GM19035 (cell line): Measurements from ENCODE around the gene FEM1B.

Experiments
- ATAC-seq: cut with Tn5 transposase; IDR thresholded peaks from one replicate; pipeline ENCODE4 v1.9.1; 2021; ENCODE audit not compliant: unreplicated experiment

The FEM1B gene

DNA sequence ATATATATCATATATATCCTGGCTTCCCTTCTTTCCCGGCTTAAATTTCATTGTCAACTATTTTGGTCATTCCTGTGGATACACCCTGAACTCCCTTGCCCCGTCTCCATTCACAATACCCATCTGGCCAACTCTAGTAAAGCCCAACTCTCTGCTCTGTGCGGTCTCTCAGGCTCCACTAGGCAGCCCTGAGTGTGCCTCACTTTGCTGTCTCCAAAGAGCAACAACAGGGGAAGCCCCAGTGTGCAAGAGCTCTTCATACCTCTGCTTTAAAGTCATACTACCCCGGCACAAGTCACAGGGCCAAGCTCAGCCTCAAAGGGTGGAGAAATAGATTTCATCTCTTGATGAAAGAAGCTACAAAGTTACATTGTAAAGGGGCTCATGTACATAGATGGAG is 18.9 kb upstream of the FEM1B start:
- no peak for ATAC-seq

DNA sequence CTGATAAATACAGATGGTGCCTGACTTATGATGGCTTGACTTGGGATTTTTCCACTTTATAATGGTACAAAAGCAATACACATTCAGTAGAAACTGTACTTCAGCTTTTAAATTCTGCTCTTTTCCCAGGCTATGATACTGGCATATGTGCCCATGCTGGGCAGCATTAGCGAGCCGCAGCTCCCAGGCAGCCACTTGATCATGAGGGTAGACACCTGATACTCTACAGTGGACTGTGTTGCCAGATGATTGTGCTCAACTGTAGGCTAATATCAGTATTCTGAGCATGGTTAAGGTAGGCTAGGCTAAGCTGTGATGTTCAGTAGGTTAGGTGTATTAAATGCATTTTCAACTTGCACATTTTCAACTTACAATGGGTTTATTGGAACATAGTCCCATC is 17.7 kb upstream of the FEM1B start:
- ATAC-seq = no peak

DNA sequence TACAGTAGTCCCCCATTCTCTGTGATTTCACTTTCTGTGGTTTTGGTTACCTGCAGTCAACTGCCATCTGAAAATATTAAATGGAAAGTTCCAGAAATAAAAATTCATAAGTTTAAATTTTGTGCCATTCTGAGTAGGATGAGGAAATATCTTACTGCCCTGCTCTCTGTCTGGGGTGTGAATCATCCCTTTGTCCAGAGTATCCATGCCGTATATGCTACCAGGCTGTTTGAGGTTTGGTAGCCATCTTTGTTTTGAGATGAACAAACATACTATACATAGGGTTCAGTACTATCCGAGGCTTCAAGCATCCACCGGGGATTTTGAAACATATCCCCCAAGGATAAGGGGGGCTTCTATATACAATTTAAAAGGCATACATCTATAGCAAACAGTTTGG is 16.3 kb upstream of the FEM1B start:
- no peak for ATAC-seq

DNA sequence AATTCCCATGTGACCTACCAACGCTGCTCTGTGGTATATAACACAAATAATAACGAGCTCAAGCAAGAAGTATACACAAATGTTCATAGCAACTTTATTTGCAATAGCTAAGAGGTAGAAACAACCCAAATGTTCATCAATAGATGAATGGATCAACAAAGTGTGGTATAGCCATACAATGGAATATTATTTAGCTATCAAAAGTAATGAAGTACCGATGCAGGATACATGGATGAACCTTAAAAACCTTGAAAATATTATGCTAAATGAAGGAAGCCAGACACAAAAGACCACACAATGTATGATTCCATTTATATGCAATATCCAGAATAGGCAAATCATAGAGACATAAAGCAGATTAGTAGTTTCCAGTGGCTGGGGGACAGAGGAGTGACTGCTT is 15.6 kb upstream of the FEM1B start:
- no peak for ATAC-seq

DNA sequence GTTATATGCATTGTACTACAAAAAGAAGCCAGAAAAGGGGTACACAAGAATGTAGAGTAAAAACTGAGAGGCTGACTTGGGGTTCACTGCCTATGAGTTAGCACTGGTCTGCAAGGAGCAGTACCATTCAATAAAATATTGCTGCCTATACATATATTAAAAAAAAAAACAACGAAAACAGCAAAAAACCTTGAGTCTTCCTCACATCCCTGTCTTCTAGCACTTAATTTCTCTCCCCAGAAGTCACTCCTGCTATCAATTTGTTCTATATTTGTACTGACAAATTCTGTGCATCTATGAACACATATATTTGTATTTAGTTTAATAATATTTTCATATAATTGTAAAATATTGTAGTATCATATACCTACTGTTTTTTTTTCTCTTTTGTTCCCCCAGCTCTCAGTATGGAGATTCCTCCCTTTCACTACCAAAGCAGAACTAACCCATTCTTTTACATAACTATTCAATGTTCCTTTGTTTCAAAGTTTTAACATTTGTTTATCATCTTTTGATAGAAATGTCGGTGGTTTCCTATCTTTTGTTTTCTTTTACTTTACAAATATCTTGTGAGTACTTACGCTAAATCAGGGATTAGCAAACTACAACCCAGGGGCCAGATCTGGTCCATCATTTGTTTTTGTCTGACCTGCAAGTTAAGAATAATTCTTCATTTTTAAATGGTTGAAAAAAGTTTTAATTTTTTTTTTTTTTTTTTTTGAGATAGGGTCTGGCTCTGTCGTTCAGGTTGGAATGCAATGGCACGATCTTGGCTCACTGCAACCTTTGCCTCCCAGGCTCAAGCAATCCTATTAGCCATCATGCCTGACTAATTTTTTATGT is 14.8 kb upstream of the FEM1B start:
- no peak for ATAC-seq

DNA sequence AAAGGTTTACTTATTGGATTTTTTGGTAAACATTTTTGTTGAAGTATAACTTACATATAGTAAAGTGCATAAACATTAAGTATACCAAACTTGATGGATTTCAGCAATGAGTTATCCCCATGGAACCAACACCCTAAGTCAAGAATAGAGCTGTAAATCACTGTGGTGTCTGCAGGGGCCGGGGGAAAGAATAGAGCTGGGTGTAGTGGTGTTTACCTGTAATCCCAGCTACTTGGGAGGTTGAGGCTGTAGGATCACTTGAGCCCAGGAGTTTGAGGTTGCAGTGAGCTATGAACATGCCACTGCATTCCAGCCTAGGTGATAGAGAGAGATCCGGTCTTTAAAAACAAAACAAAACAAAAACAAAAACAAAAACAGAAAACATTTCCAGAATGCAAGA is 13.3 kb upstream of the FEM1B start:
- no peak for ATAC-seq

DNA sequence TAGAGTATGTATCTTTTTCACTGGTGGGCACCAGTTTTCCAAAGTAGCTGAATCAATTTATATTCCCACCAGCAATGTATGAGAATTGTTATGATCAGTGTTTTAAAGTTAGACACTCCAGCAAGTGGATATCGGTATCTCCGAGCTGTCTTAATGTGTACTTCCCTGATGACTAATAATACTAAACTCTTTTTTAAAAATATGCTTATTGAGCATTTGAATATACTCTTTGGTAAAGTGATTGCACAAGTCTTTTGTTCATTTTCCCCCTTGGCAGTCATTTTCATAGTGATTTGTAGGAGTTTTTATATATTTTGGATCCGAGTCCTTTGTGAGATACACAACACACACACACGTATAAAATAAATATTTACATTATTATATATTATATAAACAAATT is 12.5 kb upstream of the FEM1B start:
- no peak for ATAC-seq

DNA sequence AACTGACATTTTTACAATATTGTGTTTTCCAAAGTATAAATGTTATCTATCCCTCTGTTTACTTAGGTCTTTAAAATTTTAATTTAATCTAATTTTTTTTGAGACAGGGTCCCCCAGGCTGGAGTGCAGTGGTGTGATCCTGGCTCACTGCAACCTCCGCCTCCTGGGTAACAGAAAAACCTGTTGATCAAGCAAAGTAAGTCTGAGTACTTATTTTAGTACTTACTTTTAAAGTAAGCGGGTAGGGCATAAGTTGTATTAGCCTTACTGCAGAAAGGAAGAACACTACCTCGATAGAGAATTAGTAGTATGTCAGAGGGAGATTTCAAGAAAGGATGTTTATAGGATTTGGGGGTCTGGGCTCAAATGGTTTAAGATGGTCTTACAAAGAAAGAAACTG is 11.9 kb upstream of the FEM1B start:
- ATAC-seq = no peak

DNA sequence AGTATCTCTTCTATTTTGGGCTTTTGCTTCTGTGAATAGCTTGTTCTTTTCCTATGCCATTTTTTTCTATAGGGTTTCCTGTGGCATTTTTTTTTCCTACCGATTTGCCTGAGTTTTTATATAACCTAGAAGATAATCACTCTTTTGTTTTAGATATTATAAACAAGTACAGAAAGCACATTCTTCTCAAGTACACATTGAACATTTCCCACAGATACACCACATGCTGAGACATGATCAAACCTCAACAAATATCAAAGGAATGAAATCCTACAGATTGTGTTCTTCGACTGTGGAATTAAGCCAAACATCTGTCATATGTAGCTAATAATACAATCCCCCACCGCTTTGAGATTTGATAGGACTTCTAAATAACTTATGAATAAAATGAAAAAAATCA is 9.1 kb upstream of the FEM1B start:
- no peak for ATAC-seq

DNA sequence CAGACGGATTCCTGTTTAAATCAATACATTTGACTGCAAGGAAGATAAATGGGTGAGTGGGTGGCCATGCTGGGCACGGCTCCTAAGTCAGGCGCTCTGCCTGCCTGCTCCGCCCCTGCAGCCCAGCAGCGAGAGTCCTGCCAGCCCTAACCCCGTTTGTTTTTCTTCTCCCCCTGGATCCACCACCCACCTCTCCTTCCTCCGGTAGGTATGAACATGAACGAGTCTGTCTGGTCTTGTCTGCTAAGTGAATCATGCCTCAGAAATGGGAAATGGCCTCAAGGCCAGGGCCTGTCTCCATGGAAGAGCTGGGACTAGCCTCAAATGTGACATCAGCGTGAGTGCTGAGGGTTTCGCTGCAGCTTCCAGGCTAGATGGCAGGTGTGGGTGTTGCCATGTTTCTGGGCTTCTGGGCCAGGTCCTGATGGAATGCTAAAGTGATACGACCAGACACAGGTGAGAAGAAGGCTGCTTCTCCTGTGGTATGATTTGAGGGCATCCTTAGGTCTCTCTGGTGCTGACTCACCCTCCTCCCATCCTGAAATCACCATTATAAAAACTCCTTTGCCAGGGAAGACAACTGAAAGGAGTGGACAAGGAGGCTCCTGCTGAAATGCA is 5.6 kb upstream of the FEM1B start:
- ATAC-seq = no peak

DNA sequence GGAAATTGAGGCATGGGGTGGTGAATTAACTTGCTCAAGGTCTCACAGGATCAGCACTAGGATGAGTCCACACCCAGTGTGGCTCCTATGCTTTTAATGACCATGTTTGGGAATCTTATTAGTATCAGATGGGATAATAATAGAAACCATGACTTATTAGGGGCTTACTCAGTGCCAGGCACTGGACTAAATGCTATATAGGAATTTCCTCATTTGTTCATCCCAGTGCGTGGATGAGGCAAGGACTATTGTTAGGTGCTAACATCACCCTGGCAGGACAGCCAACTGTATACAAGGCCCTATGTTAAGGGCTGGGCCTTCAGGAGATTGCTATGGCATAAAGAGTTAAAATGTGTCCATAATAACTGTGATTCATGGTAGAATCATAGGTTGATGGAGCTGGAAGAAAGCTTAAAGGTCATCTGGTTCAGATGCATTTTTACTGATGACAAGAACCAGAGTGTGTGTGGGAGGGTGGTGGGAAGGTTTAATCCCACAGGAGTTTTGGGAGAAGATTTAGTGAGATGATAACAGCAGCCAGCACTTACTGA is 4.7 kb upstream of the FEM1B start:
- no peak for ATAC-seq

DNA sequence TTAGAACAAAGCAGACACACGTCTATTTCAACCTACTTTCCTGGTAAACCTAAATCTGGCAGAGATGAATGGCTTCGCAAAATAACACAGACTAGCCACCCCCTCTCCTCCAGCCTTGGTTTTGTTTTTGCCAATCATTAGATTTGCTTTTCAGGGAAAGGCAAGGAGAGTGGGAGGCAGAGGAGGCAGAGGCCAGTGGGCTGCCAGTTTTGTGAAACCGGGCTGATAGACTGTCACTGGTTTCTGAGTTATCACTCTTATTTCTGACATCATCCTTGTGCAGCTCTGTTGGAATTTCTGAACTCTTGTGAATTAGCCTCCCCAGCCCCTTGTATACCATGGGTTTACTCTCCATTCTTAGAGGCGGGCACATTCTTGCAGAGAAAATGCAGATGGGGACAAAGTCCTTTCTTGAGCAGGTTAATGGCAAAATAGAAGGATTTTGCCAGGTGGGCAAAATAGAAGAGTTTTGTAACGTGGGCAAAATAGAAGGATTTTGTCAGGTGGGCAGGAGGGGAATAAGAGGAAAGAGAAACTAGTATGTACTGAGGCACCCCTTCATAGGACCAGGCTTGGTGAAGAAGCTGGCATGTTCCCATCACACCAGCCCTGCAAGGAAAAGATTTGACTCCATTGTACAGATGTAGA is 3.2 kb upstream of the FEM1B start:
- ATAC-seq = no peak

DNA sequence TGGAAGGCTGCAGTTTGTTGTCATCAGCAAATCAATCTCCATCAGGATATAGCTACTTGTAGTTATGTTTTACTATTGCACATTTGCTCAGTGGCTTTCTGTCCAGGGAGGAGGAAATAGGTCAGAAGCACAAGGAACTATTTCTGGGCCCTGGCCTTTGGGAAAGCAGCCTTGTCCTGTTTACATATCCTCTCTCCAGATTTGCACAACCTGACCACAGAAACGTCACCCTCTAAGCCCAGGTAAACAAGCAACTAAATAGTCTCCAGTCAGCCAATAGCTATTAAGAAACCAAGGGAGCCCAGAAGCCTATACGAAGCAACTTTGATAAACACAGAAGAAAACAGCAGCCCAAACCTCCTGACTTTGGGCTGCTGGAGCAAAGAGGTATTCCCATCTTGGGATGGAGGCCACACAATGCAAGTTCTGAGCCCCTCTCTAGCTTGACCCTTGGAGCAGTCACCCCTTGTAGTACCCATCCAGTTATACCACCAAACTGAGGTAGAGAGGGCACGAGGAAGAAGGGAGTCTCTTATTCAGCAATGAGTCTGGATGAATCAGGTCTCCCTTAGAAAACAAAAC is 2.3 kb upstream of the FEM1B start:
- ATAC-seq = no peak

DNA sequence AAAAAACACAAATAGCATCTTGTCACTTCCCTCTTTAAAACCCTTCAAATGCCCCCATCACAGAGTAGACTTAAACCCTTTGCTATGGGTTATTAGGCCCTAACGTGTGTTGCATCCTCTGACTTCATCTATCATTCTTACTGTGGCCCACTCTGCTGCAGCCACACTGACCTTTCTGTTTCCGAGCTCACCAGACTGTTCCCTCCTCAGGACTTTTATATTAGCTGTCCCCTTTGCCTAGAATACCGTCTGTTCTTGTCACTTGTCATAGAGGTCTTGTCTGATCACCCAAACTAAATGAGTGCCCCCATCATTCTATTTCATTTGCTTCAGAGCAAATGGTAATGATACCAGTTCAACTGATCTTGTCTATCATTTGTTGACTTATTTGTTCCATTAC is 877 bp upstream of the FEM1B start:
- ATAC-seq = no peak

DNA sequence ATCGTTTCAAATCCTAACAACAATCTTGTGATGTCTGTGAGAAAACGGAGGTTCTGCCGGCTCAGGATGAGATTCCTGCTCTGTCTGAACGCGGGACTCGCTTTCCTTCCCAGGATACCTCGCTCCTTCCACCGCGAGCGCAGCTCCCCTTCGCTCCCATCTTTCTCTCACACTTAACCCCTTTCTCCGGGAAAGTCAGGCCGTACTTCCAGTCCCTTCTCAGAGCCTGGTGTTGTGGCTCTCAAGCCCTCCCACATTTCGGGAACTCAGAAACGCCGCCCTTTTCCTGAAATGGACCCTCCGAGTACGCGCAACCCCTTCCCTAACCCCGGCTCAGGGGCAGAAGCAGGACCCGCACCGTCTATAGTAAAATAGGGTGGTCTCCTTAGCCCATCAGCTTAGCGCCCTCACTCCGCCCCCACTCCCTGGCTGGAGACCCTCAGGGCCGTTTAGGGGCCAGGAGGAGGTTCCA is 378 bp upstream of the FEM1B start:
- ATAC-seq = no peak

DNA sequence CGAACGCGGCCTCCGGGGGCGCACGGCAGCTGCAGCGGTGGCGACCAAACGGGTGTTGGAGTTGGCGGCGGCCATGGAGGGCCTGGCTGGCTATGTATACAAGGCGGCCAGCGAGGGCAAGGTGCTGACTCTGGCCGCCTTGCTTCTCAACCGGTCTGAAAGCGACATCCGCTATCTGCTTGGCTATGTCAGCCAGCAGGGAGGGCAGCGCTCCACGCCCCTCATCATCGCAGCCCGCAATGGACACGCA is 725 bp downstream of the FEM1B start:
- ATAC-seq = no peak

DNA sequence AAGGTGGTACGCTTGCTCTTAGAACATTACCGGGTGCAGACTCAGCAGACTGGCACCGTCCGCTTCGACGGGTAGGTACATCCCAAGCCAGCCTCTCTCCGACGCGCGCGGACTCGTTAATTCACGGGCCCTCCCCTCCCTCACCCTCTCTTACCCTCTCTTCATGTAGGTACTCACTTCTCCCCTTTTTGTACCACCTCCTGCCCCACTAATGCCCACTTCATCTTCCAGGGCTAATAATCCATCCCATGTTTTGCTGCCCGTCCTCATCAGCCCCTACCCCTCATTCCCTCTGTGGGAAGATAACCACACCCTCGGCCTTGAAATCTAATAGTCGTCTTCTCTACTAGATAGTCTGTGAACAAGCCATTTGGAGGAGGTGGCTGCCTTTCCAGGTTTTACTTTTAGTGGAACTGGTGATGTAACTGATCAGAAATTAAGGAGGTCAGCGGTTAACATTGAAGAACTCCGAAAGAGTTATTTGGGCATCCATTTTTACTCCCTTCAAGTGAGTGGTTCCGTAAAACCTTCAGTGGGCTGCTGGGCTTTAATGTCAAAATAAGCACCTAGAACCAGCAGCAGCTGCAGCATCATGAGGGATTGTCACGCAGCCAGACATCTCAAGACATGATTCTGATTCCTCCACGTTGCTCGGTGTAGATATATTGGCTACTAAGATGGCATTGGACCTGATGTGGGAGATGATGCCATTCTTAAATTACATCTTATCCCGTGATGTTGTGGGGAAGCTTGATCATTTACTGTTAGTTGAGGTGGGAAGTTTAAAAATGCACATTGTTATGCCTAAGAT is 1.3 kb downstream of the FEM1B start:
- ATAC-seq = no peak

DNA sequence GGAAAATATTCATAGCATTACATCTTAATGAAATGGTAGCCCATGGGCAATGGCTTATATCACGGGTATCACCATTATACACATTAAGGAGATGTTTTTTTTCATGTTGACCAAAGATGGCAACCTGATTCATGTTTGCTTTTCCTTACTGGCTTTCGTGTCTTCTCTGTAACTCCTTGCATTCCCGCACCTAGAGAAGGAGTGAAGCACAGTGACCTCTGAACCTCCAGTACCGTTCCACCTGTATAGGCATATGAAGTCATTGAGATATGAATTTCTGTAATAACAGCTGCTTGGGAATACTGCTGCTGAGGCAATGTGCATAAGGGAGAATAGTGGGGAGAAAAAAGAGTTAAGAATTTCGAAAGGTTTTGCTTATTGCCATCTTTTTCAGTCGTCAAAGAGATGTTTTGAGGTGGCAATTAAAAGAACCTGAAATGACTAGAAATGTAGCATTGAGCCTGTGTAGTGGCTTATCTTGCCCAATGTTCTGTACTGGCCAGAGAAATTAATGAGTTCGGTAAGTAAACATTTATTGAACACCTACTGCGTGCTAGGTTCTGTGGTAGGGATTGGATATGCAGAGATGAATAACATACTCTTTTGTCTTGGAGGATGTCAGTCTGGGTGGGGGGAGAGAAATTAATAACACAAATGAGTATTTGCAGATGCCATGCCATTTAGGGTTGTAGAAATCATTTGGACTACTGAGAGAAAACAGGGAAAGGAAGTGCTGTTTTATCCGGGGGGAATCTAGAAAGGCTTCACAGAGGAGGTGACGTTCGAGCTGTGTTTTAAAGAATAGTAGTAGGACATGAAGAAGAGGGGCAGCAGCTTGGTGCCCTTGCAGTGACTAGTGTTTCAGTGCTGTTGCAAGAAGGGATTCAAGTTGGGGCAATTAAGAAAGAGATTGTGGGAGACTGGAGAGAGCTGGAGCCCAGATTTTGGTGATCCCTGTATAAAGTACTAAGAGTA is 2.5 kb downstream of the FEM1B start:
- no peak for ATAC-seq

DNA sequence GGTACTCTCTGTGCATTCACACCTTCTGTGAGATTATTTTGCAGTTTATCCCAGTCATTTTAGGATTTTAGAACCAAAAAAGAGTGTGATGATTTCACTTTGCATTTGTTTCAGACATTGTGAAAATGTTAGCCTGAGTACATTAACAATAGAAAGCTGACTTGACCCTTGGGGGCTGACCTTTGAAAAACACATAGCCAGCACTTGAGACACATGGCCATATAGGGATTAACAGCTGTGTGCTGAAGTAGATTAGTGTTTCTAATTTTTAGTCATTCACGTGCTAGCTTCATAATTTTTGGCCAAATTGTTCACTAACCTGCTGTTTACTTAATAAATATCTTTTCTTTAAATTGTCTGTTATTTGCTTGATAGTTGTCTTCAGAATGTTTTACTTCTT is 3.5 kb downstream of the FEM1B start:
- no peak for ATAC-seq

DNA sequence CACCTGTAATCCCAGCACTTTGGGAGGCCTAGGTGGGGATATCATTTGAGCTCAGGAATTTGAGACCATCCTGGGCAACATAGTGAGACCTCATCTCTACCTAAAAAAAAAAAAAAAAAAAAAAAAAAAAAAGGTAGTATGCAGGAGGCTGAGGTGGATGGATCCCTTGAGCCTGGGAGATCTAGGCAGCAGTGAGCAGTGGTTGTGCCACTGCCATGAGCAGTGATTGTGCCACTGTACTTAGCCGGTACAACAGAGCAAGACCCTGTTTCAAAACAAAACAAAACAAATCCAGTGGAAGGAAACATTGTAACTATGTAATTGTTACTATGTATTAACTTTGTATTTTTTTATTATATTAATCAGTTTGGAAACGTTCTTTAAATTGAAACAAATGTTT is 5.9 kb downstream of the FEM1B start:
- no peak for ATAC-seq
